Stimulated activated CD4-positive, alpha-beta T cell treated with anti-CD3 and anti-CD28 coated beads, Interleukin-4, amount 100 ng/mL, for 1 hour (primary cell): ENCODE results near the gene DNLZ.

Source experiments
- DNase-seq: peaks from one replicate; pipeline ENCODE4 v3.0.0-alpha.2; 2020

DNLZ gene

GRCh38 chr9:136341769-136342168, 21.8 kb downstream of the DNLZ start:
- DNase-seq, result no peak

GRCh38 chr9:136341042-136341655, 22.4 kb downstream of the DNLZ start:
- DNase-seq, result no peak

DNA sequence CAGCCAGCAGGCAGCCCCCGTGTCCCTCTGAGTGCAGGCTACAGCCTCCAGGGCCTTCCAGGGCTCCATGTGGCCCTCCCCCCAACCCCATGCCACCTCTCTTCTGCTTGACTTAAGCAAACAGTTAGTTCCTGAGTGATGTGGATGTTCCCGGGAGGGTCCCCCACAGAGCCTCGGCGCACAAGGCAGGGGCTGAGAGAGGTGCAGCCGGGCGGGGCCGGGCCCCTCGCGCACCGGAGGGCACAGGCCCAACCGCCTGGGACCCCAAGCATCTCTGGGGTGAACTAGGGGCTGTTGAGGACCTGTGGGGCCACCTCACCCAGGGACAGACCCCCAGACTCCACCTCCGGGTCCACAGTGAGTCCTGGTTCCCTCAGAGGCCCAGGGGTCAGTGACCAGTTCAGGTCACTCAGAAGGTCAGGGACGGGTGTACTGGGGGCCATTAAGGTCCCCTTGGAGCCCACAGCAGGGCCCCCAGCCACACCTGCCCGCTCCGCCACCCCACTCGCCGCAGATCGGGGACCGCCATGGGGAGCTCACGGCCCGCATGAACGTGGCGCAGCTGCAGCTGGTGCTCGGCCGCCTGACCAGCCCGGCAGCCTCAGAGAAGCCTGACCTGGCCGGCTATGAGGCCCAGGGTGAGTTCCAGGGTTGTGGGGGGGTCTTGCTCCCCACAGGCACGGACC, 23.0 kb downstream of the DNLZ start:
- DNase-seq, result no peak

DNA sequence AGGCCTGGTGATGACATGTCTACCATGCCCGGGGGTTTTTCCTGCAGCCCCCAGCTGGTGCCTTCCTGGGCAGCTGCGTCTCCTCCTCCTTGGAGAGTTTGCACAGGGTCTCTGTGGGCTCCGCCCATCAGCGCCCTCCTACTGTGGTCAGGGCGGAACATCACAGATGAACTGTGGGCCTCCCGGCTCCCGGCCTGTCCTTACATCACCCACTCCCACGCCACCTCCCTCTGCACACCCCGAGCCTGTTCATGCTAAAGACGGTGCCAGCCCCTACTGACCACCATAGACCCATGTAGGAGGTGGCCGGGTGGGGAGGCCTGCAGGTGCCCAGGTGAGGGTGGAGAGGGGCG, 23.6 kb downstream of the DNLZ start:
- DNase-seq, result no peak

DNA sequence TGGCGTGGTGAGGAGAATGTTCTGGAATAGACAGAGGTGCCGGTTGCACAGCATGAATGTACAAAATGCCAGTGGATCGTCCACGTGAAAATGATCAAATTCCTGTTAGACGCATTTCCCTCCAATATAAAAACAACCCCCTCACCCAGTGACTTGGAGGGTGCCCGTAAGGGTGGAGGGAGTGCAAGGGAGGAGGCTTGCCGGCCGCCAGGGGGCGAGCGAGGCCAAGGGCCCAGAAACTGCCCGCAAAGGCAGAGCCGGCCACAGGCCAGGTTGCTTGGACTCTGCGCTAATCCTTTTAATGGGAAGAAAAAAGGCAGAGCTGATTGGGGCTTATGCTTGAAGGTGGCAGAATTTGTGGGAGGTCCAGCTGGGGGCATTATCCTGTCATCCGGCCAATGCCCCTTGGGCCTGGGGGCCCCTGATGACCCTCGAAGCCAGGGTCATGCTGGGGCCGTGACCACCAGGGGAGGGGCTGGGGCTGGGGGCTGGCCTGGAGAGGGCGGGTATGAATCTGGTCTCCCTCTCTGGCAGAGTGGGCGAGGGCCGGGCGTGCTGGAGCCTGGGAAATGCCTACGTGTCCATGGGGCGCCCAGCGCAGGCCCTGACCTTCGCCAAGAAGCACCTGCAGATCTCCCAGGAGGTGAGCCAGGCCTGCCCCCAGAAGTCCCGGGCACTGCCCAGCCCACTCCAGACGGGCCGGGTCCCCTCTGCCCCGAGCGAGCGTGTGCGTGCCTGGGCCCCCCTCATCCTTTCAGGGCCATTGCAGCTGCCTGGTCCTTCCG, 24.2 kb downstream of the DNLZ start:
- peak; percentile 33 for DNase-seq

DNA sequence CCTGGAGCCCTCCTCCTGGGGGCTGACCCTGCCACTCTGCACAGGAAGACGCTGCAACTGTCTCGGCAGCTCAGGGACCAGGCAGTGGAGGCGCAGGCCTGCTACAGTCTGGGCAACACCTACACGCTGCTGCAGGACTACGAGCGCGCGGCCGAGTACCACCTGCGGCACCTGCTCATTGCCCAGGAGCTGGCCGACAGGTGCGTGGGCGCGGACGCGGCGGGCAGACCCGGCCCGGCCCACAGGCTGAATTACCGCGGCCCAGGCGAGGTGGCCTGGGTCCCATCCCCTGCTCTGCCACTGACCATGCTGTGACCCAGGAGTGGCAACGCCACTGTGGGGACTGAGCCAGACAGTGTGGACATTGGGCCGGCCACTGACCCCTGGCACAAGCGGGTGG, 25.0 kb downstream of the DNLZ start:
- no peak for DNase-seq

- no peak for DNase-seq
Measured at GRCh38 chr9:136337416-136338395, 25.8 kb downstream of the DNLZ start.

- DNase-seq, result no peak
Measured at GRCh38 chr9:136336881-136337280, 26.7 kb downstream of the DNLZ start.

- no peak for DNase-seq
Measured at GRCh38 chr9:136336156-136336870, 27.2 kb downstream of the DNLZ start.

DNA sequence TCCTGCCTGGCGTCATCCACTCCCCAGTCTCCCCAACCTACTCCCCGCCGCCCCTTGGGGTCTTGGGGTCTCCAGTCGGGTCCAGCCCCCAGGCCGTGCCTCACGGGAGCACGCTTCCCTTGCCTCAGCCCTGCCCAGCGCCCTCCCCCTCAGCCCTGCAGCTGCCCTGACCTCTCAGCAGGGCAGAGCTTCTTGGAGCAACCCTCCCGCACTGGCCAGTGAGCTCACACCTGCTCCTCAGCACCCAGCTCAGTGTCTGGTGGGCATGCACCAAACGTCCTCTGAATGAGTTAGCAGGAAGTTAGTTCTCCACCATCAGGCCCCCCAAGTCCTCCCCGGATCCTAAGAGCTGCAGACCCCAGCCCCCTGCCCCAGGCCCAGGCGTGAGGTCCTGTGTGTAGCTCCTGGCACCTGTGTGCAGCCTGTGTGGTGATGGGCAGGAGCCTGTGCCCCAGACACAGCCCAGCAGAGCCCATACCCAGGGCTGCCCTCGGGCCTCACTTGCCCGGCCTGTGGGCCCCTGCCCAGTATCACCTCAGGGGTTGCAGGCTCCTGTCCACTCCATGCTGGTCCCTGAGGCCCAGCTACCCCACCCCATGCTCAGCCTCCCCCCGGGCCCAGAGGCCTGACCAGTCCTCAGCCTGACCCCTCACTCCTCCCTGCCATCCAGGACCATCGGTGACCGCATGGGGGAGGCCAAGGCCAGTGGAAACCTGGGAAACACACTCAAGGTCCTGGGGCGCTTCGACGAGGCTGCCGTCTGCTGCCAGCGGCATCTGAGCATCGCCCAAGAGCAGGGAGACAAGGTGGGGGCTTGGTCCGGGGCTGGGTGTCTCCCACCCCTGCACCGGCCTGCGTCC, 28.0 kb downstream of the DNLZ start:
- no peak for DNase-seq

DNA sequence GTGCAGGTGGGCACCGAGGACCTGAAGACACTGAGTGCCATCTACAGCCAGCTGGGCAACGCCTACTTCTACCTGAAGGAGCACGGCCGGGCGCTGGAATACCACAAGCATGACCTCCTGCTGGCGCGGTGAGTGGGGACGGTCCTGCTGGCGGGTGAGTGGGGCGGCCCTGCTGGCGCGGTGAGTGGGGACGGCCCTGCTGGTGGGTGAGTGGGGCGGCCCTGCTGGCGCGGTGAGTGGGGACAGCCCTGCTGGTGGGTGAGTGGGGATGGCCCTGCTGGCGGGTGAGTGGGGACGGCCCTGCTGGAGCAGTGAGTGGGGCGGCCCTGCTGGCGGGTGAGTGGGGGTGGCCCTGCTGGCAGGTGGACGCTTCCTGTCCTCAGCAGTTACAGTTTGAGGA, 29.0 kb downstream of the DNLZ start:
- no peak for DNase-seq

DNA sequence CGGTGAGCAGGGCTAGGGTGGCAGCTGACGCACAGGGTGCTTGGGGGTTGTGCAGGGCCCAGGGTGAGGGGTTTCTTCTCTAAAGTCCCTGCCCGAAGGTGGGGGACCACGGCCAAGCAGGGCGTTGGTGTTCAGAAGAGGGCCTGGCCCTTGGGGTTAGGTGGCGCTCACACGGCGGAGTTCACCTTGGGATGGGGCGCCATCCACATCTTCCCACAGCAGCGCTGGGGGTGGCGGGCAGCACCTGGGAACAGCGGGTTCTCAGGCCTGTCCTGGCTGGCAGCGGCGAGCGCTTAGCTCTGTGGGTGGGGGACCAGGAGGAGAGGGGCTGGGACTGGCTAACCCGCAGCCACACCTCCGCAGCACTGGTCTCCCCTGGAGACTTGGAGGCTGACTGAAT, 30.1 kb downstream of the DNLZ start:
- no peak for DNase-seq

DNA sequence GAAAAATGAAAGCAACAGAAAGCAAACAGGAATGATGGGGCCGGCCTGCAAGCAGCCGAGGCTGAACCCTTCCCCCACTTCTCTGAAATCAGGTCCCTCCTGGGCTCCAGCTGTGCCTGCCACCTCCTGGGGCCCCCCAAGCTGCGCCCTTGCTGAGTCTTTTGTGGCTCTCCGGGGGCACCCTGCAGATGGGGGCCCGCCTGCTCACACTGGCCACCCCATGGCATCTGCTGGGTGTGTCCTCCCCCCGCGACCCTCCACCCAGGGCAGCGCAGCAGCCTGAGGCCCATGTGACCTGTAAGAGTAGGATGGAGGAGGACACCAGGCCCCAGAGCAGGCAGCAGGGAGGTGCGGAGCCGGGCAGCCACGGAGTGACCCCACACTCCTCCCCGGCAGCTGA, 30.5 kb downstream of the DNLZ start:
- no peak for DNase-seq

DNA sequence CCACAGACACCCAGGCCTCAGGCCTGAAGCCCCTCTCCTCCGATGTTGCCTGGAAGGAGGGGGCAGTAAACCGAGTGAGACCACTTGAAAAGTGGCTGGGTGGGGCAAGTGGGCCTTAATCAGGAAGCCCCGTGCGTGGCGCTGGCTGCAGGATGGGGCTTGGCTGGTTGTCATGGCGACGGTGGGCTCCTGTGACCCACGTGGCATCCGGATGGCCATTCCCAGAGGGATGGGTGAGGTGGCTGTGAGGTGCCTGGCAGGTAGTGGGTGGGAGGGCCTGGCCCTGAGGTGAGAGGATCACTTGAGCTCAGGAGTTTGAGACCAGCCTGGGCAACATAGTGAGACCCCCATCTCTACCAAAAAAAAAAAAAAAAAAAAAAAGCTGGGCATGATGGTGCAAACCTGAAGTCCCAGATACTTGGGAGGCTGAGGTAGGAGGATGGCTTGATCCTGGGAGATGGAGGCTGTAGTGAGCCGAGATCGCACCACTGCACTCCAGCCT, 31.0 kb downstream of the DNLZ start:
- DNase-seq, result no peak

- DNase-seq, result no peak
Measured at GRCh38 chr9:136331556-136332481, 31.7 kb downstream of the DNLZ start.

DNA sequence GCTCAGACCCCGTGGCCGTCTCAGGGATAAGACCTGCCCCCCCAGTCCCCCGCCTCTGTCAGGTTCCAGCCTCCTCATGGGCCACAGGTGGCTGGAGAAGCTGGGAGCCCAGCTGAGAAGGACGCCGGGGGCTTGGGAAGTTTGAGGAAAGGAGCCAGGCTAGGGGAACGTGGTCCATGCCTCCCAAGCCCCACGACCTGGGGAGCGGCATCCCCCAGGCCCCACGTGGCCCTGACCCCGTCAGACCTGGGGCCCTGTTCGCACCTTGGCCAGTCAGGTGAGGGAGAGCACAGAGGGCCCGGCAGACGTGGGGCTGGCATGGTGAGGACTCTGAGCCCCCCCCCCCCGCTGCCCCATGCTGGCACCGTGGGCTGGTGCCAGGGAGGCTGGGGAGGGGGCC, 32.5 kb downstream of the DNLZ start:
- DNase-seq, result no peak

DNA sequence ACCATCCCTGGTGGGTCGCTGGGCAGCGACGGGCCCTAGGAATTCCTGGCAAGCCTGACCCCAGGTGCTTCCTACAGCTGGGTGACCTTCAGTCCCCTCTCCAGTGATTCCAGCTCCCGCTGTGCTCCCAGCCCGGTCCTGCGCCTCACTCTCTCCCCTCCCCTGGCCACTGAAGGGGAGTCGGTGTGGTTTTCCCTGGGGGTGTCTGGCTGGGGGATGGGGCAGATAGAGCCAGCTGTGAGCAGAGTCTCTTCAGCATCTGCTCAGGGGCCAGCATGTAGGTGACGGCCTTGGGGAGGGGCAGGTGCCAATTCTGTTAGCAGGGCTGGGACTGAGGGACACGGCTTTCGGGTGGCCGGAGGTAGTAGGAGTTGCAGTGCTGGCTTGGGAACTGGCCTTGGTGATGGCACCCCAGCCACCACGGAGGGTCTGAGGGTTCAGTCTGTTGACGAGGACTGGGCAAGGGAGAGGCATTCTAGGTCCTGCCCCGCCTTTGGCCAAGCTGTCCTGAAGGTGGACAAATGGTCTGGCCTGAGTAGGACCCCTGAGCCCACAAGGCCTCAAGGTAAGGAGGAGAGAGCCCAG, 33.0 kb downstream of the DNLZ start:
- DNase-seq, result no peak

DNA sequence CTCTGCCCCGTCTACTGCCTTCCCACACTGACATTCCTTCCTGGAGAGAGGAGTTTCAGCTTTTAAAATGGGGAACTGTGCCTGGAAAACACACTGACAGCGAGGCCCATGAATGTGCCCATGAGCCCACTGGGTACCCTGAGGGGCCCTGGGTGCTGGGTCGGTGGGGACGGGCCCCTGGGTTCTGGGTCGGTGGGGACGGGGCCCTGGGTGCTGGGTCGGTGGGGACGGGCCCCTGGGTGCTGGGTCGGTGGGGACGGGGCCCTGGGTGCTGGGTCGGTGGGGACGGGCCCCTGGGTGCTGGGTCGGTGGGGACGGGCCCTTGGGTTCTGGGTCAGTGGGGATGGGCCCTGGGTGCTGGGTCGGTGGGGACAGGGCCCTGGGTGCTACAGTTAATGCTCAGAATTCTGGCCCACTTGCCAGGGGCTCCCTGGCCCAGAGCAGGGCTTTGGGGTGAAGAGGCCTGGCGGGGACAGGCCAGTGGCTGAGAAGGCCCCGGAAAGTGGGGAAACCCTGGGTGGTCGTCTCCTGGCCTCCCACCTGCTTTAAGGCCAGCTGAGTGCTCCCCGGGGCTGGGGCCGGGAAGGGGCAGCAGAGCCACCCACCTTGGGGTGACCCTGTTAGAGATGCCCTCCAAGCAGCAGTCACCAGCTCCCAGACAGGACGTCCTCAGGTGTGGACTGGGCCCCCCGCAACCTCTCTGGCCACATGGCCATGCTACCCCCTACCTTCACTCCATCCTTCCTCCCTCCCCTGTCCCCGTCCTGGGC, 33.7 kb downstream of the DNLZ start:
- no peak for DNase-seq

DNA sequence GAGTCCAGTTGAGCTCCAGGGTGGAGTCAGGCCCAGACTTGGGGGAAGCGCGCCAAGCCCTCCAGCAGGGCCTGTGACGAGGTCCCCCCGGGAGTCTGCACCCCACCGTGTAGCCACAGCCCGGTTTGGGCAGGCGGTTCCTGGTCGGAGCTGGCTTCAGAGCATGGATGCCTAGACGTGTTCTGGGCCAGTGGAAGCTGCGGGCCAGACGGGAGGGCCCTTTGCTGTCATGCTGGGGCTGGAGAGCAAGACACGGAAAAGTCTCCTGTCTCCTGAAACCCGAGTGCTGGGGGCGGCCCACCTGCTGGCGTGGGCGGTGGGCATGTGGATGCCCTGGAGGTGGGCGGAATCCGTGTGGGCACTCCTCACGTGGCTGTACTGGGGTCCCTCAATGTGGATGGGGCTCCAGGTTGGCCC, 34.3 kb downstream of the DNLZ start:
- no peak for DNase-seq
